Measurements from ENCODE around the gene IL3RA. TPM values are rescaled to one million over a fixed set of nuclear protein-coding genes. Genes with fewer than 3 reads are reported as not detected.
A peak's percentile ranks its signal among the peaks of the same experiment; 100 is the strongest.

Gene IL3RA
- total RNA-seq, 1 donor from 2014 or later = 59.9 TPM

DNA sequence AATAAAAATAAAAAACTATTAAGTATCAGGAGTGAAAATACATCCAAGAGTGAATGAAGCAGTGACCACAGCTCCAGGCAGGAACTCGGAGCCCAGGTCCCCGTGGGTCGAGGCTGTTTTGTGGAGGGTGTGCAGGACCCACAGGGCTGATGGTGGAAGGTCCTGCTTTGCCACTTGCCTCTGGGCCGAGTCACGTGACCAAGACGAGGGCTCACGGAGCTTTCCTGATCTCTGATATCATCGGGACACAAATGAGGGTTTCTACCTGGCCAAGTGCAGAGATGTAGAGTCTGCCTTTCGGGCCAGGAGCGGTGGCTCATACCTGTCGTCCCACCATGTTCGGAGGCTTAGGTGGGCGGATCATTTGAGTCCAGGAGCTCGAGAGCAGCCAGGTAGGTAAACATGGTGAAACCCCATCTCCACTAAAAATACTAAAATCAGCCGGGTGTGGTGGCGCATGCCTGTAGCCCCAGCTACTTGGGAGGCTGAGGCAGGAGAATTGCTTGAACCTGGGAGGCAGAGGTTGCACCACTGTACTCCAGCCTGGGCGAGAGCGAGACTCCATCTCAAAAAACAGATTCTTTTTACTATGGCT is 48.2 kb downstream of the IL3RA start:
- no peaks in the 10 kb centered on the region for H3K27me3 ChIP-seq (ENCODE audit: low read depth)
- H3K36me3 ChIP-seq = peaks cover 81% of the 10 kb centered on the region
- ATAC-seq = no peak
- no peak overlapping the region for H3K4me3 ChIP-seq
- TF ChIP-seq, protein P1, sequence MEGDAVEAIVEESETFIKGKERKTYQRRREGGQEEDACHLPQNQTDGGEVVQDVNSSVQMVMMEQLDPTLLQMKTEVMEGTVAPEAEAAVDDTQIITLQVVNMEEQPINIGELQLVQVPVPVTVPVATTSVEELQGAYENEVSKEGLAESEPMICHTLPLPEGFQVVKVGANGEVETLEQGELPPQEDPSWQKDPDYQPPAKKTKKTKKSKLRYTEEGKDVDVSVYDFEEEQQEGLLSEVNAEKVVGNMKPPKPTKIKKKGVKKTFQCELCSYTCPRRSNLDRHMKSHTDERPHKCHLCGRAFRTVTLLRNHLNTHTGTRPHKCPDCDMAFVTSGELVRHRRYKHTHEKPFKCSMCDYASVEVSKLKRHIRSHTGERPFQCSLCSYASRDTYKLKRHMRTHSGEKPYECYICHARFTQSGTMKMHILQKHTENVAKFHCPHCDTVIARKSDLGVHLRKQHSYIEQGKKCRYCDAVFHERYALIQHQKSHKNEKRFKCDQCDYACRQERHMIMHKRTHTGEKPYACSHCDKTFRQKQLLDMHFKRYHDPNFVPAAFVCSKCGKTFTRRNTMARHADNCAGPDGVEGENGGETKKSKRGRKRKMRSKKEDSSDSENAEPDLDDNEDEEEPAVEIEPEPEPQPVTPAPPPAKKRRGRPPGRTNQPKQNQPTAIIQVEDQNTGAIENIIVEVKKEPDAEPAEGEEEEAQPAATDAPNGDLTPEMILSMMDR (IDR thresholded peaks at IDR 0.05) = no peak
- no peaks in the 10 kb centered on the region for H3K9me3 ChIP-seq
- H3K4me1 ChIP-seq = peaks cover 17% of the 10 kb centered on the region
- peak; percentile 30 for DNase-seq
- no peak overlapping the region for H3K27ac ChIP-seq
- intact Hi-C loops (cut with DNase I) = no loop called here

DNA sequence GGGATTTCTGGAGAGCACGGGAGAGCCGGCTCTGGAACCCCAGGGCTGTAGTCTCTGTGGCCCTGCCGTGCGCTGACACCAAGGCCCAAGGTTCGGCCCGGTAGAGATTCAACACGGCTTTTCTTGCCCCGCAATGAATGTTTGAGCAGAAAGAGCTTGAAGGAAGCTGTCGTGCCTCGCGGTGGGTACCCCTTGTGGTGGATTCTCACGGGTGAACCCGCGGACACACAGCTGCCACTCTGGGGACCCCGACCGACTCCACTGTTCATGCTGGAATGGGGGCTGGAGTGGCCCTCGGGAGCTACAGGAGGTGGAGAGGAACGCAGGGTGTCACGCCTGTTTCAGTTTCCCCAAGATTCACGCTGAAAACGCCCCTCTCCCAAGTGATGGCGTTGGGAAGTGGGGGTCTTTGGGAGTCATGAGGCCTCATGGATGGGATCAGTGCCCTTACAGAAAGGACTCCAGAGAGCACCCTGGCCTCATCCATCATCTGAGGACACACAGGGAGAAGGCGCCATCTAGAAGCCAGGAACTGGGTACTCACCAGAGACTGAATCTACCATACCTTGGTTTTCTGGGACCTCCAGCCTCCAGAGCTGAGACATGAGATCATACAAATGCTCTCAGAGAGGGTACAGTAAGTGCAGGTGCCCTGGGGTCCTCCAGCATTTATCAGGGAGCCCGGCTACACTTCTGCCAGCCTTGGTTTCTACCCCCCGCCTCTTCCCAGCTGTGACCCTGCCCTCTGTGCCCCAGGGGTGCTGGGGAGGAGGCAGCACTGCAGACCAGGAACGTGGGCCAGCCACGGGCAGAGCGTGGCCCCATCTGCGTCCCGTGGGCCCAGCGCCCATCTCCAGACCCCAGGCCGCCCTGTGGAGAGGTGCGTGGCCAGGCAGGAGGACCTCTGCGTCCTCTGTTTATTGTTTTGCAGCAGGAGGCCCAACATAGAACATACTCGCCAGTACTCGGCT is 49.0 kb downstream of the IL3RA start:
- Histone ChIP-seq H3K36me3 (peaks cover 89% of the 10 kb centered on the region), H3K4me1 (peaks cover 24% of the 10 kb centered on the region), H3K9me3 (no peaks in the 10 kb centered on the region), H3K4me3 (no peak overlapping the region), H3K27ac (no peak overlapping the region), H3K27me3 (ENCODE audit: low read depth) (no peaks in the 10 kb centered on the region)
- DNase-seq = peak; percentile 43
- TF ChIP-seq, protein P1 (IDR thresholded peaks at IDR 0.05) = no peak
- intact Hi-C loops (cut with DNase I) = no loop called here
- no peak for ATAC-seq

DNA sequence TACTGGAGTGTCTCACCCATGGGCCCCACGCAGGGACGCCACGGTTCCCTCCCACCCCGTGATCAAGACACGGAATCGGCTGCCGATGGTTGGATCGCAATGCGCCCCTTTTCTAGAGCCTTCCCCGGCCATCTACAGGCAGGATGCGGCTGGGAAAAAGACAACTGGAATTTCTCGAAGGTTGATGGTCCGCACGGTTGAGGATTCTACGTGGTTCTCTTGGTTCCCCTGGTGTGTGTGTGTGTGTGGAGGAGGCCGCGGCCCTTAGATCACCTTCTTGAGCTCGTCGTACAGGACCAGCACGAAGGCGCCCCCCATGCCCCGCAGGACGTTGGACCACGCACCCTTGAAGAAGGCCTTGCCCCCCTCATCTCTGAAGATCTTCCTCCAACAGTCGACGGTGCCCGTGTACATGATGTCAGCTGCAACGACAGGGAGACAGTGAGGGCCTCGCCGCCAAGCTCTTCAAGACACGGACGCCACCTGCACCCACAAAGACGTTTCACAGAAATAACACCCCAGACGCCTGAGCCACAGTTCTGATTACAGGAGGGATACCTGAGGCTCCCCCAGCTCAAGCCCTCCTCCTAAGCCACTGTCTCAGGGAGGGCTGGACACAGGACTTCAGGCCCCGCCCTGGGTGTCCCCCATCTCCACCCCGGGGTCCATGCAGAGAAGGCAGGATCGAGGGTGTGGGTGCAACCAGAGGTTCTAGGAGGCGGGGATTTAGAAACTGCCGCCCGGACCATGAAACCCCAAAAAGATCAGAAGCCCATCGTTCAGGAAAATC is 49.9 kb downstream of the IL3RA start:
- H3K36me3 ChIP-seq = peaks cover 89% of the 10 kb centered on the region
- intact Hi-C loops (cut with DNase I) = no loop called here
- no peaks in the 10 kb centered on the region for H3K27me3 ChIP-seq (ENCODE audit: low read depth)
- DNase-seq (peak; percentile 39), ATAC-seq (no peak)
- H3K4me3 ChIP-seq = no peak overlapping the region
- TF ChIP-seq, protein P1 (IDR thresholded peaks at IDR 0.05) = no peak
- no peaks in the 10 kb centered on the region for H3K9me3 ChIP-seq
- peaks cover 32% of the 10 kb centered on the region for H3K4me1 ChIP-seq
- no peak overlapping the region for H3K27ac ChIP-seq

DNA sequence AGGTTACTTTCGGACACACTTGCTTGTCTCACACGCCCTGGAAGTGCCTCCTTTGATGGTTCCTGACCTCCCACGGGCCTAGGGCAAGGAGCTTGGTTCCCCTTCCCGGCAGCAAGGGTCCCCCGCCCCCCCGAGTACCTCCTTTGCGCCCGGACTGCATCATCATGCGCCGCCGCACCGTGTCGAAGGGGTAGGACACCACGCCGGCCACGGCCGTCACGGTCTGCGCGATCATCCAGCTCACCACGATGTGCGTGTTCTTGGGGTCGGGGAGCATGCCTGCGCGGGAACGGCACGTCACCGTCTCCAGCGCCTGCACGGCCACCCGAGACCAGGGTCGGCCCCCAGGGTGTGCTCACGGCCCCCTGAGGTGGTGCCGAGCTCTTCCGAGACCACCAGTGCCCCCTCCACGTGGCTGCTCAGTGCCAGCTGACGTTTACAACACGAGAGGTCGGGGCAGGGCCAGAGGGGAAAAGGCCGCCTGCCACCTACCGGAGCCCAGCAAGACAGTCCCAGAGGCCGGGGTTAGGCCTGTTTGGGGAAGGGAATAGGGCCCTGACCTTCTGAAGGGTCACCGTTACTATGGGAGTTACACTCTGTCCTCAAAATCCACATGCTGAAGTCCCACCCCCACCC is 50.7 kb downstream of the IL3RA start:
- no peak overlapping the region for H3K4me3 ChIP-seq
- H3K36me3 ChIP-seq = peaks cover 82% of the 10 kb centered on the region
- no peak overlapping the region for H3K27ac ChIP-seq
- H3K4me1 ChIP-seq = peaks cover 32% of the 10 kb centered on the region
- no peaks in the 10 kb centered on the region for H3K27me3 ChIP-seq (ENCODE audit: low read depth)
- TF ChIP-seq, protein P1 (IDR thresholded peaks at IDR 0.05) = no peak
- DNase-seq = peak; percentile 44
- no peaks in the 10 kb centered on the region for H3K9me3 ChIP-seq
- ATAC-seq = no peak
- intact Hi-C loops (cut with DNase I) = no loop called here

DNA sequence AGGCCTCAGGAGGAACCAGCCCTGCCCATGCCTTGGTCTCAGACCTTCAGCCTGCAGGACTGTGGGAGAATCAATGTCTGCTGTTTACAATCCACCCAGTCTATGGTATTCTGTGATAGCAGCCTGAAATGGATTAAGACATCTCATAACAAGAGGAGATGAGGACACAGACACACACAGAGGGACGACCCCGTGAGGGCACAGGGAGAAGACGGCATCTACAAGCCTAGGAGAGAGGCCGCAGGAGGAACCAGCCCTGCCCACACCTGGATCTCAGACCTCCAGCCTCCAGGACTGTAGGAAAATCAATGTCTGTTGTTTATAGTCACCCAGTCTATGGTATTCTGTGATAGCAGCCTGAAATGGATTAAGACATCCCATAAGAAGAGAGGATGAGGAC is 52.1 kb downstream of the IL3RA start:
- Histone ChIP-seq H3K27ac (no peak overlapping the region), H3K4me1 (peaks cover 37% of the 10 kb centered on the region), H3K4me3 (no peak overlapping the region), H3K9me3 (no peaks in the 10 kb centered on the region), H3K36me3 (peaks cover 73% of the 10 kb centered on the region), H3K27me3 (ENCODE audit: low read depth) (no peaks in the 10 kb centered on the region)
- intact Hi-C loops (cut with DNase I) = no loop called here
- peak; percentile 34 for DNase-seq
- no peak for ATAC-seq
- TF ChIP-seq, protein P1 (IDR thresholded peaks at IDR 0.05) = no peak

All from lower lobe of right lung (tissue), 2 donors.